ENCODE results near the gene COQ3.
"Not testable (repeated sequence)": the region's sequence is repeated elsewhere in the genome, so short reads cannot be mapped to it uniquely, and the experiment has no call there.

Gene COQ3

DNA sequence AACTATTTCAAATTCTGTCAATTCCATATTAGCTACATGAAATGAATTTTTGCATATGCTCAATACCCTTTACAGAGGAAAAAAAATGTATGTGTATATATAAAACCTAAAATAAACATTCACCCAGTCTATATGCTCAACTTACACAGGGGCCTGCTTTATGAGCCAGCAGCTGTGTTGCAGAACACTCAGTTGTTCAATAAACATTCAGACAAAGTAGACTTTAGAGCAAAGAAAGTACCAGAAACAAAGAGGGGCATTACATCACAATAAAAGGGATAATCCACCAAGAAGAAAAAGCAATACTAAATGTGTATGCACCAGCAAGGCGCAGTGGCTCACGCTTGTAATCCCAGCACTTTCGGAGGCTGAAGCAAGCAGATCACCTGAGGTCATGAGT lies 9.5 kb downstream of the COQ3 start:
- no peak for DNase-seq (ENCODE audit: low read depth in 2 of 2)

DNA sequence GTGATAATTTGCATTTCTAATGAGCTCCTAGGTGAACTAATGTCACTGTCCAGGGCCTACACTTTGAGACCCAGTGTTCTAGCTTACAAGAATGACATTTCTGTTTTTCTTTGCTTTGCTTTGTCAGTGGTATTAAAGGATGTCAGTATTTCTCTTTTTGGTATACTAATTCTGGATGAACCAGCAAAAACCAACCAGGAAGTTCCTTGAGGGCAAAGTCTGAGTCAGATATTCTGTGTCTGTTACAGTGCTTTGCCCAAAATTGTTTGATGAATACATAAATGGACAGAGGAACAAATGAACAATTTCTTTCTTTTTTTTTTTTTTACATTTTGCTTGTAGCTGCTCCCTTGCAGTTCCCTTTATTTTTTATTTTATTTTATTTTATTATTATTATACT lies 15.4 kb downstream of the COQ3 start:
- DNase-seq (ENCODE audit: low read depth in 2 of 2), result no peak

DNA sequence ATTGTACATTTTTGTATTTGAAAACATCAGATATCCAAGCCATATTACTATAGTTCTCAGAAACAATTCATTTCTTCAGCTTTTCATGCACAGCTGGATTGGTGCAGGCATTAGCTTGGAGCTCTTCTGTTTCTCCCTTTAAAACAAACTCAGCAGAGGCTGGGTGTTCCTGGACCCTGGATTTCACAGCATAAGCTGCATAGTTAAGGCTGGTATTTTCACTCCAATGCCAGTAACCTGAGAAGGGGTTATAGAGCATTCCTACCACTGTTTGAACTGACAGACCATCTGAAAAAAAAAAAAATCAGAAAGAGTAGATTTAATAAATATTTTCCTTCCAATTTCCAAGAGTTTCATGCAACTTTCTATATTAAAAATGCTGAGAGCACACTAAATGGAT lies 24.5 kb downstream of the COQ3 start:
- no peak for DNase-seq (ENCODE audit: low read depth in 2 of 2)

DNA sequence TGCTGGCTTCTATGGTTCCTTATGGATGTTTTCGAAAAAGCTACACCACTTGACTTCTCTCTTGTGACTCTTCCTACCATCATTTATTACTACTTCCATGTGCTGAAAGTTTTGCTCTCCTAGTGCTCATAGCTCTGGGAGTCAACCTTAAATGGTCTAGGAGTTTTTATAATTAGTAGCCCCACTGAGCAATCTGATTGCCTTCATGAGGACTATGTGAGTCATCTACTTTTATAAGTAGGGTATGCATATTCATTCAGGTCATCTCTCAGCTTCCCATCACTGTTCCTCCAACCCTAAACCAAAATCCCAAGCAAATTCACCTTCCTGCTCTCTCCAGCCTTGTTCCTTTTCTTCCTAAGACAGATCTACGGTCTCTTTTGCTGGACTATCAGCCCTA lies 27.1 kb downstream of the COQ3 start:
- DNase-seq (ENCODE audit: low read depth in 2 of 2), result no peak

DNA sequence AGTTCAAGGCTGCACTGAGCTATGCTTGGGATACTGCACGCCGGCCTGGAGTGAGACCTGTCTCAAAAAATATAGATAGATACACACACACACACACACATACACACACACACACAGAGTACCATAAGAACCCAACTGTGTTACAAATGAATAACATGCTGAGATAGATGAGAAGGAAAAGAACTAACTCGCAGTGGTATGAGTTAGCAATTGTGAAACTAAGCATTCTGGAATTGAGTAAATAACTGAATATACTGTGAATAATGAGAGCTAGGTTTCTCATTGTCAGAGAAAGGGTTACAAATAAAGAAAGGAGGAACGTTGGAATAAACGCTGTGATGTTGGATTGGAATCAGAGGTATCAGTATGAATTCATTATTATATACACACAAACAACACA lies 30.0 kb downstream of the COQ3 start:
- DNase-seq (ENCODE audit: low read depth in 2 of 2), result no peak

DNA sequence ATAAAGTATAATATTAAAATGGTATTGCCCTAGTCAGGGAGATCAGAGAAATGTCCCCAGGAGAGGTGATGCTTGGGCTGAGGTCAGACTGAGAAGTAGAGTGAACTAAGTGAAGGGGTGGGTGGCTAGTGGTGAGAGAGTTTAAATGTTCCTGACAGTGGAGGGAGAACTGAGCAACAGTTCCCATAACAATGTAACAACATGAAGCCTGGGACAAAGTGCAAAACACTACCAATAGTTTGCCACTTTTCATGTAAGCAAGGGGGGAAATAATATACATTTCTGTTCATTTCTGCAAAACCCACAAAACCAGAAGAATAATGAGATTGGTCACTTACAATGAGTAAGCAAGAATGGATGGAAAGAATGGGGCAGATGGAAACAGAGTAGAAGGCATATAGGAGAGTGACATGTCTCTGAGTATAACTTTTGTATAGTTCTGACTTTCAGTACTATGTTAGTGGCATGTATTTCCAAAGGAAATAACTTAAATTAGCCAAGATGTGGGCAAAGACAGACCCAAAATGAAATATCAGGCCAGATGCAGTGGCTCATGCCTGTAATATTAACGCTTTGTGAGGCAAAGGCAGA lies 31.2 kb downstream of the COQ3 start:
- no peak for DNase-seq (ENCODE audit: low read depth in 2 of 2)

DNA sequence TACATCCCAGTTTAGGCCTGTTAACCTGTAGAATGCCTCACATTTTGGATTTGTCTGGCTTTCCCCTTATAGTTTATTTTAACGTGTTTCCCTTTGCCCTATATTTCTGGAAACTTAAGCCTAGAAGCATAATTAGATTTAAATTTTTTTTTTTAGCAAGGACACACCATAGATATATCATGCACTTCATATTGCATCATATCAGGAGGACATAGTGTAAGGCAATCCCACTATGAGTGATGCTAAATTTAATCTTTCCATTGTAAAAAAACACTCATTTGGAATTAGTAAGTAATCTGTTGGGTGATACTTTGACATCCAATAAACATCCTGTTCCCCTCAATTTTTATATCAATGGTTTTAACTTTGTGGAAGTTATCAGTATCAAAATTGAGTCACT lies 34.2 kb downstream of the COQ3 start:
- DNase-seq (ENCODE audit: low read depth in 2 of 2), result no peak

DNA sequence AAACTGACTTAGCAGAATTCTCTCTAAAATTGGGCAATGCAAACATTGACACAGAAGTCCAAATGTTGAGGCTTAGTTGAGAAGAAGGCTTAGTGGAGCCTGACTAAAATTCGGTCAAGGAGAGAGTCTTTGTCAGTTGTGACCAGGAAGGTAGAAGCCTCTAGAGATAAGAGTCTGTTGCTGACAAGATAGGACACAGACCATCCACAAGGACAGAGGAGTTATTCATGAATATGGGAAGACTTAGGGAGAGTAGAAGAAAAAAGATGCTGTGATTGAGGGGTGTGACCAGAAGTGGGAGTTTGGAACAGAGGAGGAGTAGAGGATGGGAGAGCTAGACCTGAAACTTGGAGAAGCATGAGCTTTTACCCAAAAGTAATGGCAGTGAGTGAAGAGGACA lies 37.4 kb downstream of the COQ3 start:
- DNase-seq (ENCODE audit: low read depth in 2 of 2), result no peak

DNA sequence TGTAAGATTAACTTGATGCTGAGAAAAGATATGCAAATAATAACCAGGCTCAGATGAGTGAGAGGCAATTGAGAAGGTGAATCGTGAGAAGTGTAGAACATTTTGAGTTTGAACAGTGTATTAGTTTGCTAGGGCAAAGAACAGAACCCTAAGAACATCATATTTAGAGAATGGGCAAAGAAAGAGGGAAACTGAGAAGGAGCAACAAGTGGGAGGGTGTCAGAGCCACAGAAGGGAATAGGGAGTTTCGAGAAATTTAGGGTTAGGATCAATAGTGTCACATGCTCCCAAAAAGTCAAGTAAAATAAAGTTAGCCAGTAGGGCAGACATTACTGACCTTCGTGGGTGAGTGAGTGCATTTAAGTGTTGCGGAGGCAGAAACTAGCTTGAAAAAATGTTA lies 39.0 kb downstream of the COQ3 start:
- no peak for DNase-seq (ENCODE audit: low read depth in 2 of 2)

DNA sequence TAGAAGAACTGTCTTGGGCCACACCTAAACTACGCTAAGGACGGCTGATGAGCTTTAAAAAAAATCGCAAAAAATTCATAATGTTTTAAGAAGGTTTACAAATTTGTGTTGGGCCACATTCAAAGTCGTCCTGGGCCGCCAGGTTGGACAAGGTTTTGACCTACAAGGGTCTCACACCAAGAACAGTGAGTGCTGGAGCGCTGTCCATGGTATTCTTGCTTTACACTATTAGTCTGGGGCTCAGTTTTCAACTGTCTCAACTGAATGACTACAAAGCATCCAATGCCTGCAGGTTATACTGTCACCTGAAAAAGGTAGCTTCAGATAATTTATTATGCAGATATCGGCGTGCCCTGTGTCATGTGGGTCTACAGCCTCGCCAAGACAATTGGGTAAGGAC lies 40.9 kb downstream of the COQ3 start:
- DNase-seq (ENCODE audit: low read depth in 2 of 2), result no peak

DNA sequence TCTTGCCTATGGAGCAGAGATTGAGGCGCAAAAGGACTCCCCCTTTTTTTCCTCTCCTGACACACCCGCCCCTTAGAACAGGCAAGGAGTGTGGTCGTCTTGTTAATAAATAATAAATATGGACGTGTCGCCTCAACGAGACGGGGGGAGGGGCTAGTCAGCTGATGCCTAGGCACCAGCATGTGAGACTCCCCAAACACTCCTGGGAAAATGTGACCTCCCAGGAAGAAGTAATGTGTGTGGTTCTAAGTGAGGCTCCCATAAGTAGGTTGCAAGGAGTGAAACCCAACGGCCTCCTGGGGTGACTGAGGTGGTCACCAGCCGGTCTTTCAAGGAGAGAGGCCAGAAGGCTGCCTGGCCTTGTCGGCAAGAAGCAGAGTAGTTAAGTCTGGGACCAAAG lies 43.4 kb downstream of the COQ3 start:
- DNase-seq (ENCODE audit: low read depth in 2 of 2), result no peak

DNA sequence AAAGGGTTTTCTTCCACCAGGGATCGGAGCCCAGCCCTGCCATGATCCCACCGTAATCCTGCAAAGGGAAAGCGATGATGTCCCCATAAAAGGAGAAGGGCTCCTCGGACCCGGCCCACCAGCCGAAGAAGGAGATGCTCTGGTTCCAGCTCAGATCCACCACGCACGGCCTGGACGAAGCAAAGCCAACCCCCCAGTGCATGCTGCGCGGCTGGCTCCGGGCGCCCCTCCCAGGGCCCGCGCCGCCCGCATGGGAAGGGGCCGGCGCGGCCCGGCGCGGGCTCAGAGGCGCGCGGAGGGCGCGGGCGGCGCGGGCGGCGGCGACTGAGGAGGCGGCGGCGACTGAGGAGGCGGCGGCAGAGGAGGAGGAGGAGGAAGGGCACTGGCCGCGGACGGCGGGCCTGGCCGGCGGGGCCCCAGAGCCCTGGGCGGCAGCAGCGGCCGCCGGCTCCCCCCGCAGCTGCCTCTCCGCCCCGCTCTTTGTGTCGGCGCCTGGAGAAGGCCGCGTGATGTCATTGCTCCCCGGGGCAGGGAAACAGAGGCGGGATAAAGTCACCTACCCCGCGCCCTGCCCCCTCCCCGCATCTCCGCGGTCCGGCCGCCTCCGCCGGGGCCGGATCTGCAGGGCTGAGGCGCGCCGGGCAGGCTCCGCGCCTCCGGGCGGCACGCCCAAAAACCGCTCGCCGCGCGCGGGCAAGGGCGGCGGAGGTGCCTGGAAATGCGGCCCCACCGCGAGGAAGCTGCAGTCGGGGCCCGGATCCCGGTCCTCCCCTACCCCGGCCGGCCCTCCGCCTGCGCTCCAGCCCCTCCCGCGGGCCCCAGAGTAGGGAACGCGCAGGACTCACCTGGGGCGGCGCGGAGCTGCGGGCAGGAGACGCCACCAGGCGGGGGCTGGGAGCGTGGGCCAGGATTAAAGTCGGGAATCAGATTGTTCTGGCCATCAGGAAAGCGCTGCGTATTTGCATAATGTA lies 44.5 kb downstream of the COQ3 start, which contains the start of gene FAXC:
Gene FAXC, minus strand, starts transcription at position 504 of the 971 bp plus-strand sequence. Its CDS starts 302 bp downstream, at position 202.
- DNase-seq (ENCODE audit: low read depth in 2 of 2), result no peak

DNA sequence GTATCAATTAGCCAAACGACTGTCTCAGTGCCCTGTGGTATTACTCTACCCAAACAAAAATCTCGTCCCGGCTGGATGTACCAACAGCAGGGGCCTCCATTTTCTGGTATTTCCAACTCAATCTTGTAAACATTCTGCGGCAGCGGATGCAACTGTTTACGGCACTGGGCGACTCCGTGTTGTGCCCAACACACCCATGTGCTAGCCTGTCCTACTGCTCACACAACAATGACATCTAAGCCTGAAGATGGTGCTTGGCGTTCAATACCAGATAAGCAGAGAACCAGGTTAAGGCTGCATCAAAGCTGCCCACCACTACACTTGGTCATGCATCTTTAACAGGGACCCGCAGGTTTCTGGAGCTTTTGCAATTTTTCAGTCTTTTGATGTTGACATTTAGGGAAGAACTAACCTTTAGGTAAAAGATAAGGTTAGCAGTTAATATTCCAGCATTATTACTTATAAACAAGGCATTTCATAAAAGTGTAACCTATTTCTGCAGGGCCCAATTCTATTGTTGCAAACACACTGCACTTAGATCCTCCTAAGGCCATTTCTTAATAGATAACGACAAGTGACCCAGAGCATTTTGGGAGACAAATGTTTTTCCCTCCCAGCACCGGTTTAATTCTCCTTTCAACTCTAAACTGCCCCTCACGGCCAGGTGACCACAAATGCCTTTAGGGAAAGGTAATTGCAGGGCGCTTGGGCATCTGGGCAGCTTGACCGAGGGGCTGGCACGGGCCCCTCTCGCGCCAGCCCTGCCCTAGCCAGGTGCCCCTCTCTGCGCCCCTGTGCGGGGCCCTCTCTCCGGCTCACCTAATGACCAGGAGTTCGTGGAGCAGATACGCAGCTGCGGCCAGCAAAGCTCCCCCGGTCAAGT lies 45.5 kb downstream of the COQ3 start:
- no peak for DNase-seq (ENCODE audit: low read depth in 2 of 2)

DNA sequence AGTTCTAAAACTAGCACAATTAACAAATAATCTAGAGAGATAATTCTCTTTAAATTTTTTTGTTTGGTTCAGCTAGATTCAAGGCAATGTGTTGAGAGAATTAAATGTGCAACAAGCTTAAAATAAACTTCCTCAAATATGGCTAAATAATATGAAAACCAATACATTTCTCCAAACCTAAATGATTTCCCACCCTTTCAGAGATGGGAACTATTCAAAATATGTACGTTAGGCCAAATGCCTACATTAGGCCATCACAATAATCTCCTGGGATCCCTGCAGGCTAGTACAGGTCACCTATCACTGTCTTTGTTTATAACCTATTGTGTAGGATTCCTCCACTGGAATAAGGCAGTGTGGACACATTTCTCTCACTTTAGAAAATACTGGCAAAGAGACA lies 46.2 kb downstream of the COQ3 start:
- no peak for DNase-seq (ENCODE audit: low read depth in 2 of 2)

DNA sequence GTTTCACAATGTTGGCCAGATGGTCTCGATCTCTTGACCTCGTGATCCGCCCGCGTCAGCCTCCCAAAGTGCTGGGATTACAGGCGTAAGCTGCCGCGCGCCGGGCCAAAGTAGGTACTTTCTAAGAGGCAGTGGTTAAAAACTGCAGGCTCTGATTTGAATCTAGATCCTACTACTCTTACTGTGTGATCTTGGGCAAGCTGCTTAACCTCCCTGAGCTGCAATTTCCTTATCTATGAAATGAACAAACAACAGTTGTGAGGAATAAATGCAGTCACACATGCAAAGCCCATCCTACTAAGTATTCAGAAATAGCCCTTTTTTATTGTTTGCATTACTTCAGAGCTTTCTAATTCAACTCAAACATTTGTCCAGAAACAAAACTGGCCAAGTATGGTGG lies 47.4 kb downstream of the COQ3 start:
- DNase-seq (ENCODE audit: low read depth in 2 of 2), result no peak

DNA sequence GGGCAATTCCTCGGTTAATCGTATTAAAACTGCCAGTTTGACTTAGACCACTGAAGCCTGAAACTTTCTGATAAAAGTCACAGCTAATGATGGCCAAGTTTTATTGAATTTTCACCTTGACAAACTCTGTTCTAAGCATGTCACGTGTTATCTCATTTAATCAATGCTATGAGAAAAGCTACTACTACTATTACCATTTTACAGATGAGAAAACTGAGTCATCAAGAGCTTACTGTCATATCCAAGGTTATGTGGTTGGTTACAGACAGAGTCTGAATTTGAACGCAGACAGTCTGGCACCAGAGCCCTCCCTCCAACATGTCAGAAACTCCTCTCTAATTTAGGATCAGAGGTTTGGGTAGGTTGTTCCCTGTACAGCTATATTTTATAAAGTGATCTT lies 48.8 kb downstream of the COQ3 start:
- DNase-seq (ENCODE audit: low read depth in 2 of 2), result no peak

DNA sequence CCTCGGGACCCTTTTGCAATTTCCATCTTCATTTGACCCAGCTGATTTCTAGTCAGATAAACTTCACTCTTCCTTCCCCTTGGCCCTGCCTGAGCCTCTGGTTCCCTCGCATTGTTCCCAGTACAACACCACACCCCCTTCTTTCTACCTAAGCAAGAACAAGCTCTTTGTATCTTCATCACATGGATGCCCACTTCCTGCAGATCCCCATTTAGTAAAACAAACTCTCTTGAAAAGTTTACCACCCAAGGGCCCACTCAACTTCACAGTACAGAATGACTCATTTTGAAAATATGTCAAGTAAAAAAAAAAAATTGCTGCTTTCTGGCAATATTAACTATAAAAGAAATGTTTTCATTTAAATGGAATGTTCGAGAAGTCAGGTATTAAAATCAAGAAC lies 49.7 kb downstream of the COQ3 start:
- no peak for DNase-seq (ENCODE audit: low read depth in 2 of 2)

DNA sequence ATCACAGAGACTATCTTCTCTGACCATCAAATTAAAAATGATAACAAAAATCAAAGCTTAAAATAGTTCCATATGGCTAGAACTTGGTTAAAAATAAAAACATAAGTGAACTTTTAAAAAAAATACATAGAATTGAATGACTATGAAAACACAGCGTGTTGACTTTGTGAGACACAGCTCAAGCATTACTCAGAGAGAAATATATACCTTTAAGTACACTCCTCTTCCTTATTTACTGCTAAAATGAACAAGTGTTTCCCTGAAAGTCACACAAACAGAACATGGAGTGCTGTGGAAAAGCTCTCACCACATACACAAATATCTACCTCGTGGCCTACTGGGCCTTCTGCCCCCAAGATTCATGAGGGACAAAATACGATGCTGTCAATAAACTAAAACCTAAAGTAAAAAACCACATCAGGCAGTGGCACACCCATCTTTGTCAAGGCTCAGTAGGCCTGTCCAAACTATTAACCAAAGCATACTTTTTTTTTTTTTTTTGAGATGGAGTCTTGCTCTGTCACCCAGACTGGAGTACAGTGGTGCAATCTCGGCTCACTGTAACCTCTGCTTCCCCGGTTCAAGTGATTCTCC lies 52.0 kb downstream of the COQ3 start:
- no peak for DNase-seq (ENCODE audit: low read depth in 2 of 2)

DNA sequence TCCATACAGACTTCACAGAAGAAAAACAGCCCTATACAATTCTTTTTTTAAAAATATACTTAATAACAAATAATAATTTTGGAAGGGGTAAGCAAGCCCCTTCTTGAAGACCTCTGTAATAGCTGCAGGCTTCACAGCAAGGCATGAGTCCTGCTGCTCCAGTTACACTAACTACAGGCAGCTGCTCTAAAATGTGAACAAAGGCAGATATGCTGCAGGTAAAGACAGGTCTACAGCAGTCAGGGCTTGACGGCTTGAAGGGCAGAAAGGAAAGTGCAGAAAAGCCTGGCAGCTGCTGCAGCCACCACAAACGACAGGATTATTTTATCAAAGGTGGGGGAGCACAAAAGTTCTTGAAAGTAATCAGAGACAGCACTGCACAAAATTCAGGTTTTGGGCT lies 55.8 kb downstream of the COQ3 start:
- DNase-seq (ENCODE audit: low read depth in 2 of 2), result no peak

DNA sequence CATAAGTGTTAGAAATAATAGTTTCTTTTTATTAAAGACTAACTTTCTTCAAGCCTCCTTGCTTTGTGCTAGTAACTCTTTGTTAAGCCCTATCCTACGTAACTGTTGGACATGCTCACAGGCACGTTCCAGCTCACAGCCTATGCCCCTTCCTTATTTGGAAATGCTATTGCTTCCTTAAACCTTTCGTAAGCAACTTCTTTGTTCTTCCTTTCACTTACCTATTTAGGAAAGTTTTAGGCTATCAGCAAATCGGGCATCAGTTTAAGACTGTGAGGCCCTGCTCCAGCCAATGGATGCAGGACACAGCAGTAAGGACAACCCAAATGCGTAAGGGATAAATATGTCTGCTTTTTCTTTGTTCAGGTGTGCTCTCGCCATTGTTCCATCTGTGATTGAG lies 58.7 kb downstream of the COQ3 start:
- not testable (repeated sequence) for DNase-seq (ENCODE audit: low read depth in 2 of 2)

DNA sequence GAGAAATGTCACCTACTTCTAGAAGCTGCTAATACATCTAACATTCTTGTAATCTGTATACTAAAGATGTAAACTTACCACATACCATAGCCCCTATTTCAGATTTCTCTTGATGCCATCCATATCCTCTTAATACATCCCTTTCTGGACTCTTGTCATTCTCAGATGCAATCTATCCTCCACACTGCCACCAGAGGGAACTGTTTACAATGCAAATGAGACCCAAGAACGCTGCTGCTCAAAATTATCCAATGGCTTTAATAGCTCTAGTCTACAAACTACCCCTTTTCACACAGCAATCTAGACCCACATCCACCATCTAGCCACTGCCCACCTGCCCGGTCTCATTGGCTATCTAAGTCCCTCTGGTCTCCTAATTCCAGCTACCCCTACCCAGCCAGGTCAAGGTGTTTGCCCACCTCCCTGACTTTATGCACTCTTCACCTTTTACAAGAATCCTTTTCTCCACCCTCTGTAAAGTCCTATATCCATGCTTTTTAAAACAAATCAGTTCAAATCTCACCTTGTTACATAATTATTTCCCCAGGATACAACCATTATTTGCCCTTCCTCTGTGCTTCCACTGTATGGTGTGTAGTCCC lies 59.4 kb downstream of the COQ3 start:
- DNase-seq (ENCODE audit: low read depth in 2 of 2), result no peak

DNA sequence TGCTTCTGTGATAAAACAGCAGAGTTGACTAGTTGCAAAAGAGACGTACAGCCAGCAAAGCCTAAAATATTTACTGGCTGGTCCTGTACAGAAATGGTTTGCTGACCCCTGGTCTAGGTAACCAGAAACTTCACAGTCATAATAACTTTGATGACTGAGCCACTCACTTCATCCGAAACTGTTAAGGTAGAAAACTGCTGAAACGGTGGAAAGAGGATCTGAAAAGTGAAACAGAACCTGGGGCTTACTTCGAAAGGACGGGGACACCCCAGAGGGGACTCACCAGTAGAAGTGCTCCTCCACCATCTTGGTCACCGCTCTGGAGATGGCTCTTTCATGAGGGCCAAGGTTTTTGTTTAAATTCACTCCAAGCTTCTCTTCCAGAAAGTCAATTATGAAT lies 60.9 kb downstream of the COQ3 start:
- DNase-seq (ENCODE audit: low read depth in 2 of 2), result no peak

Data from stimulated activated CD8-positive, alpha-beta memory T cell treated with anti-CD3 and anti-CD28 coated beads, Interleukin-7, amount 100 ng/mL, for 4 hours (primary cell).